ENCODE data around the gene CECR2. TPM values are rescaled to one million over a fixed set of nuclear protein-coding genes. Genes with fewer than 3 reads are reported as not detected.

The CECR2 gene
- total RNA-seq, 6 experiments from 2014 or later: not detected

DNA sequence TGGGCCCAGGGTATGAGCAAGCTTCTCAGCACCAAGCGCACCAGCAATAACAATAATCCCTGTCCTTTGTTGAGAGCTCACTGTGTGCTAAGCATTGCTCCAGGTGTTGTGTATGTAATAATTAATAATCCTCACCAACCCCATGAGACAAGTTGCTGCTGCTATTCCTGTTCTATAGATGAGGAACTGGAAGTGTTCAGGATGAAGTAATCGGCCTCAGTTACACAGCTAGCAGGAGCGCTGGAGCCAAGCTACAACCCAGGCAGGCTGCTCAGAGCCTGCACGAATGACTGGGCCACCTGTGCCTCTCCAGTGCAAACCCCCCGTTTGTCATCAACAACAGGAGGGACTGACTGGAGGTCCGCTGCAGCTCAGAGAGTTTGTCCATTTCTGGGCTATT is 35.2 kb upstream of the CECR2 start:
- H3K9me3 Mint-ChIP-seq: peaks cover 12% of the 10 kb centered on the region; the same call in 1 of the 2 replicates
- no peaks in the 10 kb centered on the region; the same call in 1 of the 2 replicates for H3K36me3 Mint-ChIP-seq (ENCODE audit: low read depth)
- H3K4me3 Mint-ChIP-seq: no peak overlapping the region
- no peak overlapping the region for H3K27ac Mint-ChIP-seq
- peaks cover 5% of the 10 kb centered on the region for H3K27me3 Mint-ChIP-seq (ENCODE audit: insufficient read depth)
- TF ChIP-seq, protein P1, sequence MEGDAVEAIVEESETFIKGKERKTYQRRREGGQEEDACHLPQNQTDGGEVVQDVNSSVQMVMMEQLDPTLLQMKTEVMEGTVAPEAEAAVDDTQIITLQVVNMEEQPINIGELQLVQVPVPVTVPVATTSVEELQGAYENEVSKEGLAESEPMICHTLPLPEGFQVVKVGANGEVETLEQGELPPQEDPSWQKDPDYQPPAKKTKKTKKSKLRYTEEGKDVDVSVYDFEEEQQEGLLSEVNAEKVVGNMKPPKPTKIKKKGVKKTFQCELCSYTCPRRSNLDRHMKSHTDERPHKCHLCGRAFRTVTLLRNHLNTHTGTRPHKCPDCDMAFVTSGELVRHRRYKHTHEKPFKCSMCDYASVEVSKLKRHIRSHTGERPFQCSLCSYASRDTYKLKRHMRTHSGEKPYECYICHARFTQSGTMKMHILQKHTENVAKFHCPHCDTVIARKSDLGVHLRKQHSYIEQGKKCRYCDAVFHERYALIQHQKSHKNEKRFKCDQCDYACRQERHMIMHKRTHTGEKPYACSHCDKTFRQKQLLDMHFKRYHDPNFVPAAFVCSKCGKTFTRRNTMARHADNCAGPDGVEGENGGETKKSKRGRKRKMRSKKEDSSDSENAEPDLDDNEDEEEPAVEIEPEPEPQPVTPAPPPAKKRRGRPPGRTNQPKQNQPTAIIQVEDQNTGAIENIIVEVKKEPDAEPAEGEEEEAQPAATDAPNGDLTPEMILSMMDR (IDR thresholded peaks at IDR 0.05): no peak
- no peaks in the 10 kb centered on the region for H3K4me1 Mint-ChIP-seq (ENCODE audit: low read depth)
- no peak for DNase-seq

DNA sequence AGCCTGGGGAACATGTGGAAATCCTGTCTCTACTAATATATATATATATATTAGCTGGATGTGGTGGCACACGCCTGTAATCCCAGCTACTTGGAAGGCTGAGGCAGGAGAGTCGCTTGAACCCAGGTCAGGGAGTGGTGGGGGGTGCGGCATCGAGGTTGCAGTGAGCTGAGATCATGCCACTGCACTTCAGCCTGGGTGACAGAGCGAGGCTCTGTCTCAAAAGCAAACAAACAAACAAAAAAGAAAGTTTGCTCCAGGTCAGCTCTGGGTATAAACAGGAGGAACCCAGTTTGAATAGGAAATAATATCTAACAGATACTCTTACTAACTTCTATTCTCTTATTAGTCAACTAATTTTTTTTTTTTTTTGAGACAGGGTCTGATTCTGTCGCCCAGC is 34.3 kb upstream of the CECR2 start:
- Mint-ChIP-seq H3K4me1 (ENCODE audit: low read depth) (no peaks in the 10 kb centered on the region), H3K4me3 (no peak overlapping the region), H3K27me3 (ENCODE audit: insufficient read depth) (peaks cover 5% of the 10 kb centered on the region), H3K27ac (no peak overlapping the region), H3K36me3 (ENCODE audit: low read depth) (no peaks in the 10 kb centered on the region; the same call in 1 of the 2 replicates), H3K9me3 (peaks cover 9% of the 10 kb centered on the region; the same call in 1 of the 2 replicates)
- TF ChIP-seq, protein P1 (IDR thresholded peaks at IDR 0.05): no peak
- DNase-seq: no peak

DNA sequence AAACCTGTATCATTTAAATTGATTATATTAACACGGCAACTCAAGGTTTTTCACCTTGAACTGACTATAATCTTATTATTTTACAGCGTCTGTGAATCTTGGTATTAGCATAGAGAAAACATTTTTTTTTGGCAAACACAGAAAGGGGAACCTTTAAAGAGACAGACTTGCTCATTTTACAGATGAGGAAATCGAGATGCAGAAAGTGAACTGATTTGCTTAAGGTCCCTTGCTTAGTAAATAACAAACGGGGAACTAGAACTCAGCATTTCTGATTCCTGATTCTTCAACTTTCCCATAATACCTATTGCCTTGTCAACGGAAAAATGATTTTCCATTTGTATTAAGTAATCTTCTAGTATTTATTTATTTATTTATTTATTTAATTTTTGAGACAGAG is 33.2 kb upstream of the CECR2 start:
- Mint-ChIP-seq H3K36me3 (ENCODE audit: low read depth) (no peaks in the 10 kb centered on the region; the same call in 1 of the 2 replicates), H3K9me3 (peaks cover 9% of the 10 kb centered on the region; the same call in 1 of the 2 replicates), H3K27ac (no peak overlapping the region), H3K27me3 (ENCODE audit: insufficient read depth) (peaks cover 5% of the 10 kb centered on the region), H3K4me3 (no peak overlapping the region), H3K4me1 (ENCODE audit: low read depth) (no peaks in the 10 kb centered on the region)
- DNase-seq: no peak
- TF ChIP-seq, protein P1 (IDR thresholded peaks at IDR 0.05): no peak

DNA sequence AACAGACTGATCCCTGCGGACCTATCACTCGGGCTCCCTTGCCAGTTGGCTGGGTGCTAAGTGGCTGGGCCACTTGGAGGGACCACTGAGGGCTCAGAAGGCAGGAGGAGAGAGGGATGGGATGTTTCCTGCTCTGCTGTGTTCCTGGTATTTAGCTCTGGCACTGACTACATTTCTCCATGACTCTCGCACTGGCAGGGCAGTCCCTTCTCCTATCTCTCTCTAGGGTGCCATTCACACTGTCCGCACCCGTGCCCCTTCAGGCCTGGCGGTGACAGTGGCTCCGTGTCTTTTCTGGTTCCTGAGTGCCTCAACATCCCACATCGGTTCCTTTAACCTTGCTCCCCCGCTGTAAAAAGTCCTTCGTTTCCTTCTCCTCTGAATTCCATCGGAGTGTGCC is 31.6 kb upstream of the CECR2 start:
- H3K4me1 Mint-ChIP-seq (ENCODE audit: low read depth): no peaks in the 10 kb centered on the region
- no peak for DNase-seq
- TF ChIP-seq, protein P1 (IDR thresholded peaks at IDR 0.05): no peak
- no peak overlapping the region for H3K27ac Mint-ChIP-seq
- H3K9me3 Mint-ChIP-seq: peaks cover 14% of the 10 kb centered on the region; the same call in 1 of the 2 replicates
- H3K36me3 Mint-ChIP-seq (ENCODE audit: low read depth): no peaks in the 10 kb centered on the region; the same call in 1 of the 2 replicates
- H3K4me3 Mint-ChIP-seq: no peak overlapping the region
- peaks cover 5% of the 10 kb centered on the region for H3K27me3 Mint-ChIP-seq (ENCODE audit: insufficient read depth)

DNA sequence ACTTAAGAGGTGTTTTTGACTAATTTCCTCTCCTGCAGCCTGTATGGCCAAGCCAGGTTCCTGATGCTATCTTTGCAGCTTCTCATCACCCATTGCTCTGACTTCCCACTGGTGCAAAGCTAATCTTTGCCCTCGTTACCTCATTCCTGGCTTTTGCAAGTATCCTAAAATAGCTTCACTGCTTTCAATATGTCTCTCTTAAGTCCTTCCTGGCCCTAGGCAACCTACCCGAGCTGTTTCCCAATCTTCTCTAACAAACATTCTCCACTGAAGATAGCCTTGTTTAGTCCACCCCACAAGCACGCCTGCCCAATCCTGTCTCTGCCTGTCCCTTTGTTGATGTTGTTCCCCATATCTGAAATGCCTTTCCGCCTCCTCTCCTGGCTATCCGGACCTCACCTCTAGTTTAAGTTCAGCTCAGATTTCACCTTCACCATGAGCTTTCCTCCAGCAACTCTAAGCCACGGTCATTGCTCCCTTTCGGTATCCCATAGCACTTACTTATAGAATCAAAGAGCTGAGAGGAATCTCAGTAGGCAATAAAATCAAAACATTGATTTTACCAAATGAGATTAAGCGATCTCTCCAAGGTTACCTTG is 30.1 kb upstream of the CECR2 start:
- Mint-ChIP-seq H3K4me3 (no peak overlapping the region), H3K4me1 (ENCODE audit: low read depth) (no peaks in the 10 kb centered on the region), H3K27me3 (ENCODE audit: insufficient read depth) (peaks cover 5% of the 10 kb centered on the region), H3K27ac (no peak overlapping the region), H3K36me3 (ENCODE audit: low read depth) (no peaks in the 10 kb centered on the region; the same call in 1 of the 2 replicates), H3K9me3 (peaks cover 10% of the 10 kb centered on the region; the same call in 1 of the 2 replicates)
- TF ChIP-seq, protein P1 (IDR thresholded peaks at IDR 0.05): no peak
- no peak for DNase-seq
